Neural crest cell (in vitro differentiated cells): ENCODE results near the gene NMB. TPM values are rescaled to one million over a fixed set of nuclear protein-coding genes. Genes with fewer than 3 reads are reported as not detected.
"Not testable (repeated sequence)": the region's sequence is repeated elsewhere in the genome, so short reads cannot be mapped to it uniquely, and the experiment has no call there.

ENCODE experiments used
- DNase-seq: peaks from one replicate; pipeline ENCODE4 v3.0.0; 2021; ENCODE audit warnings: low read depth, mixed read lengths, low spot score
- H3K27ac Mint-ChIP-seq: one replicate; pipeline ENCODE4 v1.8.0; 2021; ENCODE audit warnings: mild to moderate bottlenecking, mixed read lengths; ENCODE audit not compliant: unreplicated experiment
- H3K27me3 Mint-ChIP-seq: 2 replicates; pipeline ENCODE4 v1.8.0; 2021; ENCODE audit warnings: low read depth, mild to moderate bottlenecking, mixed read lengths
- H3K36me3 Mint-ChIP-seq: 2 replicates; pipeline ENCODE4 v1.8.0; 2021; ENCODE audit warnings: low read depth, mild to moderate bottlenecking, mixed read lengths
- H3K4me1 Mint-ChIP-seq: 2 replicates; pipeline ENCODE4 v1.8.0; 2021; ENCODE audit warnings: mixed read lengths
- H3K4me3 Mint-ChIP-seq: one replicate; pipeline ENCODE4 v1.8.0; 2021; ENCODE audit warnings: mild to moderate bottlenecking, mixed read lengths
- H3K9me3 Mint-ChIP-seq: 2 replicates; pipeline ENCODE4 v1.8.0; 2021; ENCODE audit warnings: mixed read lengths
- total RNA-seq: library from RNA; stranded (reverse); gene quantifications from 2 replicates; pipeline ENCODE4 v1.2.1, GENCODE V29; 2021
- TF ChIP-seq, protein P1 (sequence below): fragments of 200-600 bp; sonication (generic); conservative IDR thresholded peaks from 2 replicates; pipeline ENCODE4 v1.5.0; 2021; ENCODE audit warnings: antibody characterized with exemption, mild to moderate bottlenecking

NMB gene
- total RNA-seq, 1 donor from 2014 or later: 4.0 TPM

DNA sequence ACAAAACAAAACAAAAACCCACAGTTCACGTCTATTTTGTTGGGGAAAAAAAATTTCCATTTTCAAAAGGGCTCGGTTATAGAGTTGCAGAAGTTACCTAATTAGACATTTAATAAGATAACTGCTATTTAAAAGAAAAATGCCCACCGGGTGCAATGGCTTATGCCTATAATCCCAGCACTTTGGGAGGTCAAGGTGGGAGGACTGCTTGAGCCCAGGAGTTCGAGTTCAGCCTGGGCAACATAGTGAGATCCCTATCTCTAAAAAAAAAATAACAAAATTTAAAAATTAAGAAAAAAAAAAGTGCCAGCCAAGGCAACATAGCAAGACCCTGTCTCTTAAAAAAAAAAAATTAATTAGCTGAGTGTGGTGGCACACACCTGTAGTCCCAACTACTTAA, 38.8 kb upstream of the NMB start:
- no peaks in the 10 kb centered on the region for H3K36me3 Mint-ChIP-seq
- H3K9me3 Mint-ChIP-seq: no peaks in the 10 kb centered on the region
- no peak overlapping the region for H3K27ac Mint-ChIP-seq
- H3K4me3 Mint-ChIP-seq: no peak overlapping the region
- DNase-seq: no peak
- peaks cover 4% of the 10 kb centered on the region for H3K4me1 Mint-ChIP-seq
- no peaks in the 10 kb centered on the region for H3K27me3 Mint-ChIP-seq
- TF ChIP-seq, protein P1, sequence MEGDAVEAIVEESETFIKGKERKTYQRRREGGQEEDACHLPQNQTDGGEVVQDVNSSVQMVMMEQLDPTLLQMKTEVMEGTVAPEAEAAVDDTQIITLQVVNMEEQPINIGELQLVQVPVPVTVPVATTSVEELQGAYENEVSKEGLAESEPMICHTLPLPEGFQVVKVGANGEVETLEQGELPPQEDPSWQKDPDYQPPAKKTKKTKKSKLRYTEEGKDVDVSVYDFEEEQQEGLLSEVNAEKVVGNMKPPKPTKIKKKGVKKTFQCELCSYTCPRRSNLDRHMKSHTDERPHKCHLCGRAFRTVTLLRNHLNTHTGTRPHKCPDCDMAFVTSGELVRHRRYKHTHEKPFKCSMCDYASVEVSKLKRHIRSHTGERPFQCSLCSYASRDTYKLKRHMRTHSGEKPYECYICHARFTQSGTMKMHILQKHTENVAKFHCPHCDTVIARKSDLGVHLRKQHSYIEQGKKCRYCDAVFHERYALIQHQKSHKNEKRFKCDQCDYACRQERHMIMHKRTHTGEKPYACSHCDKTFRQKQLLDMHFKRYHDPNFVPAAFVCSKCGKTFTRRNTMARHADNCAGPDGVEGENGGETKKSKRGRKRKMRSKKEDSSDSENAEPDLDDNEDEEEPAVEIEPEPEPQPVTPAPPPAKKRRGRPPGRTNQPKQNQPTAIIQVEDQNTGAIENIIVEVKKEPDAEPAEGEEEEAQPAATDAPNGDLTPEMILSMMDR: no peak

DNA sequence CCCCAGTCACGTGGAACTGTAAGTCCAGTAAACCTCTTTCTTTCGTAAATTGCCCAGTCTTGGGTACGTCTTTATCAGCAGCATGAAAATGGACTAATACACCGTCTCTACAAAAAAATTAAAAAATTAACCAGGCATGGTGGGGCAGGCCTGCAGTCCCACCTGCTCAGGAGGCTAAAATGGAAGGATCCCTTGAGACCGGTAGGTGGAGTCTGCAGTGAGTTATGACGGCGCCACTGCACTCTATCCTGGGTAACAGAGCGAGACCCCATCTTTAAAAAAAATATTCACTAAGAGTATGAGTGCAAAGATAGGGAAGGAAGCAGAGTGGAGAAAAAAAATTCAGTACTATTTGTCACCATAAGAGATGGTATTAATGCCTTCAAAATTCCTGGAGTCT, 32.3 kb upstream of the NMB start:
- Mint-ChIP-seq H3K36me3 (peaks cover 19% of the 10 kb centered on the region), H3K4me3 (no peak overlapping the region), H3K9me3 (no peaks in the 10 kb centered on the region), H3K27ac (no peak overlapping the region), H3K4me1 (no peaks in the 10 kb centered on the region), H3K27me3 (no peaks in the 10 kb centered on the region)
- TF ChIP-seq, protein P1: no peak
- DNase-seq: no peak

DNA sequence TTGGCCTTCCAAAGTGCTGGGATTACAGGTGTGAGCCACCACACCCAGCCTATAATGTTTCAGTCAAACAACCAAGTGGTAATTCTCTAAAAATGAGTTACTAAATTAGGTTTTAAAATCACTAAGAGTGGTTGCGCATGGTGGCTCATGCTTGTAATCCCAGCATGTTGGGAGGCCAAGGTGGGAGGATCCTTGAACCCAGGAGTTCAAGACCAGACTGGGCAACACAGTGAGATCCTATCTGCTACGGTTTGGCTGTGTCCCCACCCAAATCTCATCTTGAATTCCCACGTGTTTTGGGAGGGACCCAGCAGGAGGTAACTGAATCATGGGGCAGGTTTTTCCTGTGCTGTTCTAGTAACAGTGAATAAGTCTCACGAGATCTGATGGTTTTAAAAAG, 31.9 kb upstream of the NMB start:
- Mint-ChIP-seq H3K27ac (no peak overlapping the region), H3K27me3 (no peaks in the 10 kb centered on the region), H3K36me3 (peaks cover 19% of the 10 kb centered on the region), H3K4me3 (no peak overlapping the region), H3K9me3 (no peaks in the 10 kb centered on the region), H3K4me1 (no peaks in the 10 kb centered on the region)
- DNase-seq: no peak
- TF ChIP-seq, protein P1: no peak

DNA sequence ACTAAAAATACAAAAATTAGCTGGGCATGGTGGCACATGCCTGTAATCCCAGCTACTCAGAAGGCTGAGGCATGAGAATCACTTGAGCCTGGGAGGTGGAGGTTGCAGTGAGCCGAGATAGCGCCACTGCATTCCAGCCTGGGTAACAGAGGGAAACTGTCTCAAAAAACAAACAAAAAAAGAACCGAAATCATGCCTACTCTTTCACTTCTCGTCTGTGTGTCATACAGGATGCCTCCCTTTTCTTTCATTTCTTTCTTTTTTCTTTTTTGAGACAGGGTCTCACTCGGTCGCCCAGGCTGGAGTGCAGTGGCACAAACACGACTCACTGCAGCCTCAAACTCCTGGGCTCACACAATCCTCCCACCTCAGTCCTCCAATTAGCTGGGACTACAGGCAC, 28.4 kb upstream of the NMB start:
- not testable (repeated sequence) for H3K9me3 Mint-ChIP-seq, H3K4me3 Mint-ChIP-seq, H3K4me1 Mint-ChIP-seq, H3K27me3 Mint-ChIP-seq, DNase-seq
- Mint-ChIP-seq H3K27ac (peak overlapping the region; percentile 89), H3K36me3 (peaks cover 26% of the 10 kb centered on the region)

DNA sequence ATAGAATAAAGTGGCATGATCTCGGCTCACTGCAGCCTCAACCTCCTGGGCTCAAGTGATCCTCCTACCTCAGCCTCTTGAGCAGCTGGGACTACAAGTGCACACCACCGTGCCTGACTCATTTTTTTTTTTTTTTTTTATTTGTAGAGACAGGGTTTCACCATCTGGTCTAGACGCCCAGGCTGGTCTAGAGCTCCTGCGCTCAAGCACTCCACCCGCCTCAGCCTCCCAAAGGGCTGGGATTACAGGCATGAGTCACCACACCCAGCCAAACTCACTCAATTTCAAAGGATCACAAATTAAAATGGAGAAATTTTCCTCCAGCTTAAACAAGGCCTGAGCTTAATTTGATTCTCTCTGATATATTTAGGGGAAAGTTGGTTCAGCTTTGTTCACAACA, 27.3 kb upstream of the NMB start:
- no peak overlapping the region for H3K4me3 Mint-ChIP-seq
- no peak overlapping the region for H3K27ac Mint-ChIP-seq
- H3K9me3 Mint-ChIP-seq: no peaks in the 10 kb centered on the region
- TF ChIP-seq, protein P1: no peak
- no peaks in the 10 kb centered on the region for H3K27me3 Mint-ChIP-seq
- peaks cover 21% of the 10 kb centered on the region for H3K36me3 Mint-ChIP-seq
- no peaks in the 10 kb centered on the region for H3K4me1 Mint-ChIP-seq
- no peak for DNase-seq

DNA sequence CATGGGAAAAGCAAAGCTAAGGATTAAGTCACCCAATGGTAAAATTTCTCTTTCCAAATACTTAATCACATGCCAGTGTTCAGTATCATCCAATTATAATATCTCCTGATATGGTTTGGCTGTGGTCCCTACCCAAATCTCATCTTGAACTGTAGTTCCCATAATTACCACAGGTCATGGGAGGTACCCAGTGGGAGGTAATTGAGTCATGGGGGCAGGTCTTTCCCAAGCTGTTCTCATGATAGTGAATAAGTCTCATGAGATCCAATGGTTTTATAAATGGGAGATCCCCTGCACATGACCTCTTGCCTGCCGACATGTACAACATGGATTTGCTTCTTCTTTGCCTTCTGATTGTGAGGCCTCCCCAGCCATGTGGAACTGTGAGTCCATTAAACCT, 26.1 kb upstream of the NMB start:
- H3K27ac Mint-ChIP-seq: no peak overlapping the region
- no peak for DNase-seq
- no peaks in the 10 kb centered on the region for H3K27me3 Mint-ChIP-seq
- no peaks in the 10 kb centered on the region for H3K4me1 Mint-ChIP-seq
- TF ChIP-seq, protein P1: no peak
- peaks cover 16% of the 10 kb centered on the region for H3K36me3 Mint-ChIP-seq
- H3K9me3 Mint-ChIP-seq: no peaks in the 10 kb centered on the region
- no peak overlapping the region for H3K4me3 Mint-ChIP-seq
